ENCODE data around the gene AKR1B1. TPM values are rescaled to one million over a fixed set of nuclear protein-coding genes. Genes with fewer than 3 reads are reported as not detected.

AKR1B1 gene
- total and polyA plus RNA-seq, 2 experiments from 2014 or later, result 48.9 to 158 TPM

DNA sequence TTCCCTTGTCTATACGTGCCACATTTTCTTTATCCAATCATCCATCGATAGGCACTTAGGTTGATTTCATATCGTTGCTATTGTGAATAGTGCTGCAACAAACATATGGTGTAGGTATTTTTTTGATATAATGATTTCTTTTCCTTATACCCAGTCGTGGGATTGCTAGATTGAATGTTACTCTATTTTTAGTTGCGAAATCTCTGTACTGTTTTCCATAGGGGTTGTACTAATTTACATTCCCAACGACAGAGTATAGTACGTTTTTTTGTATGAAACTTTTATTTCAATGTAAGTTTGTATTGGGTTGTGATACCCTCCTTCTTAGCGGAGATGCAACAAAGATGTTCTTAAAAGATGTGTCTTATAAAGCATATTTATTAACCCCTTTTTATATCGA lies 30.0 kb downstream of the AKR1B1 start:
- DNase-seq (ENCODE audit: low read depth in 1 of 2, low spot score in 1 of 2), result no peak
- Histone ChIP-seq H3K4me1 (ENCODE audit: low read depth) (no peaks in the 10 kb centered on the region), H3K27ac (no peak overlapping the region), H3K36me3 (no peaks in the 10 kb centered on the region), H3K9me3 (ENCODE audit: low read depth) (no peaks in the 10 kb centered on the region), H3K4me3 (no peak overlapping the region), H3K27me3 (no peaks in the 10 kb centered on the region)
- TF ChIP-seq, protein P1, sequence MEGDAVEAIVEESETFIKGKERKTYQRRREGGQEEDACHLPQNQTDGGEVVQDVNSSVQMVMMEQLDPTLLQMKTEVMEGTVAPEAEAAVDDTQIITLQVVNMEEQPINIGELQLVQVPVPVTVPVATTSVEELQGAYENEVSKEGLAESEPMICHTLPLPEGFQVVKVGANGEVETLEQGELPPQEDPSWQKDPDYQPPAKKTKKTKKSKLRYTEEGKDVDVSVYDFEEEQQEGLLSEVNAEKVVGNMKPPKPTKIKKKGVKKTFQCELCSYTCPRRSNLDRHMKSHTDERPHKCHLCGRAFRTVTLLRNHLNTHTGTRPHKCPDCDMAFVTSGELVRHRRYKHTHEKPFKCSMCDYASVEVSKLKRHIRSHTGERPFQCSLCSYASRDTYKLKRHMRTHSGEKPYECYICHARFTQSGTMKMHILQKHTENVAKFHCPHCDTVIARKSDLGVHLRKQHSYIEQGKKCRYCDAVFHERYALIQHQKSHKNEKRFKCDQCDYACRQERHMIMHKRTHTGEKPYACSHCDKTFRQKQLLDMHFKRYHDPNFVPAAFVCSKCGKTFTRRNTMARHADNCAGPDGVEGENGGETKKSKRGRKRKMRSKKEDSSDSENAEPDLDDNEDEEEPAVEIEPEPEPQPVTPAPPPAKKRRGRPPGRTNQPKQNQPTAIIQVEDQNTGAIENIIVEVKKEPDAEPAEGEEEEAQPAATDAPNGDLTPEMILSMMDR (IDR thresholded peaks at IDR 0.05; ENCODE audit: low read depth, low read length), result no peak

DNA sequence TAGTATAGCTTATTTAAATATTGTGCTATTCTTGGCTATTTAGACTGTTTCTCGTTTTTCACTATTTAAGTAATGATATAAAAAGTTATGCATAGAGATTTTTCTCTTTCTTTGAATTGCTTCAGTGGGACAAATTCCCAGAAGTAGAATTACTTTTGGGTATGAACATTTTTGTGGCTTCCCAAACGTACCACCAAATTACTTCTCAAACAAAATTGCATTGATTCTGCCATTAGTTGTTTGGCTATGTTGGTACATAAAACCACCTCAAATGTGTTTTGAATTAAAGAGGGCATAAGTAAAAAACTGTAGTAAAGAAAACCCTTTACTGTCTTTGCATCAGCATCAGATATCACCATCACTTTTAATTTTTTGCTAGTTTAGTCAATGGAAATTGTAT lies 31.0 kb downstream of the AKR1B1 start:
- Histone ChIP-seq H3K4me1 (ENCODE audit: low read depth) (no peaks in the 10 kb centered on the region), H3K27ac (no peak overlapping the region), H3K27me3 (no peaks in the 10 kb centered on the region), H3K9me3 (ENCODE audit: low read depth) (no peaks in the 10 kb centered on the region), H3K4me3 (no peak overlapping the region), H3K36me3 (no peaks in the 10 kb centered on the region)
- TF ChIP-seq, protein P1 (IDR thresholded peaks at IDR 0.05; ENCODE audit: low read depth, low read length), result no peak
- DNase-seq (ENCODE audit: low read depth in 1 of 2, low spot score in 1 of 2), result no peak

DNA sequence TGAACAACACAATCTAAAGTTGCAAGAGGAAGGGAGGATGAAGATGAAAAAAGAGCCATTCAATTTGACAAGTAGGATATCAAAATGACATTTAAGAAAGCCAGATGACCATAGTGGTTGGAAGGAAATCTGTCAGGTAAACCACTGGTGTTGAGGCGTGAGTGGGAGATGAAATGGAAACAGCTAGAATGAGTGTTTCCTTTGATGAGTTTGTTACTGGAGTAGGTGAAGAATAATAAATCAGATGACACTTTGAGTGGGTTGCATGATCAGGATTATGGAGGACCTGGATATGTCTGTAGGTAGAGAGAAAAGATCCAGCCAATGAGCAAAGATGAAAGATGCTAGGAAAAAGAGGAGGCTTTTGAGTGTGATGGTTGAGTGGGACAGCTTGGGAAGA lies 33.1 kb downstream of the AKR1B1 start:
- Histone ChIP-seq H3K27me3 (no peaks in the 10 kb centered on the region), H3K4me1 (ENCODE audit: low read depth) (no peaks in the 10 kb centered on the region), H3K4me3 (no peak overlapping the region), H3K36me3 (no peaks in the 10 kb centered on the region), H3K27ac (no peak overlapping the region), H3K9me3 (ENCODE audit: low read depth) (no peaks in the 10 kb centered on the region)
- TF ChIP-seq, protein P1 (IDR thresholded peaks at IDR 0.05; ENCODE audit: low read depth, low read length), result no peak
- DNase-seq (ENCODE audit: low read depth in 1 of 2, low spot score in 1 of 2), result no peak

DNA sequence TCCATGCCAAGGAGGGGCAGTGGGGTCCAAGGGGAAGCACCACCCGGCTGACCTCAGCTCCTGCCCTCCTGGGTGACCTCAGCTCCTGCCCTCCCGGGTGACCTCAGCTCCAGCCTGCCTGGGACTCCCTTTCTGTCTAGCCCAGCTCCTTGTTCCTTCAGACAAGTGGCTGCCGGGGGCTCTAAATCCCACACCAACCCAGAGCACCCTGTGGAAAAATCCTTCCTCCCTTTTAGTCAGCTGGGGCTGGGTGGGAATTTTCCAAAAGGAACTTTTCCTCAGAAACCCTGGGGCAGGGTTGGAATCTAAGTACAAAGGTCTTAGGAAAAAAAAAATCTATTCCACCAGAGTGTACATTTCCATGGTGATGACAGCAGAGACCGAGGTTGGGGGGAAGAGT lies 36.3 kb downstream of the AKR1B1 start:
- TF ChIP-seq, protein P1 (IDR thresholded peaks at IDR 0.05; ENCODE audit: low read depth, low read length), result no peak
- DNase-seq (ENCODE audit: low read depth in 1 of 2, low spot score in 1 of 2), result no peak
- Histone ChIP-seq H3K27ac (no peak overlapping the region), H3K36me3 (no peaks in the 10 kb centered on the region), H3K9me3 (ENCODE audit: low read depth) (no peaks in the 10 kb centered on the region), H3K4me3 (no peak overlapping the region), H3K4me1 (ENCODE audit: low read depth) (no peaks in the 10 kb centered on the region), H3K27me3 (no peaks in the 10 kb centered on the region)

DNA sequence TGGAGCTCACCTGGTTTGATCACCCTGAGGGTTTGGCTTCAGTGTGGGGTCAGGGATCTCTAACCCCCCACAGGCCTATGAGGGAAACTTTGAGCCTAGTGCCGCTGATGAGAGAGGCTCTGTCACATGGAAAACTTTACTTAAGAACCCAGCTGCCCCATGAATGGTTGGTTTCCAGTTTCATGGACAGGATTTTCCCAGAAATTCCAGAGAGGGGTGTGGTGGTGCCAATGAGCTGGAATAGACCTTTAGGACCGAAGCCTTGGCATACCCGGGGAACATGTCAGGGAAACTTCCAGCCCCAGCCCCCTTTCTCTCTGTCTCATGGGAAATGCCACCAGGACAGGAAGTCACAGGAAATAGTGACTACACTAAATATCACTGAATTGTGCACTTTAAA lies 36.9 kb downstream of the AKR1B1 start:
- H3K27me3 ChIP-seq, result no peaks in the 10 kb centered on the region
- H3K4me3 ChIP-seq, result no peak overlapping the region
- no peak overlapping the region for H3K27ac ChIP-seq
- DNase-seq (ENCODE audit: low read depth in 1 of 2, low spot score in 1 of 2), result no peak
- no peaks in the 10 kb centered on the region for H3K4me1 ChIP-seq (ENCODE audit: low read depth)
- no peaks in the 10 kb centered on the region for H3K9me3 ChIP-seq (ENCODE audit: low read depth)
- H3K36me3 ChIP-seq, result no peaks in the 10 kb centered on the region
- TF ChIP-seq, protein P1 (IDR thresholded peaks at IDR 0.05; ENCODE audit: low read depth, low read length), result no peak

Data from cardiac muscle cell (in vitro differentiated cells and primary cell).